ENCODE results near the gene ZNF454. TPM values are rescaled to one million over a fixed set of nuclear protein-coding genes. Genes with fewer than 3 reads are reported as not detected.

The ZNF454 gene
- polyA plus RNA-seq, 2 of the 4 experiments (the other 2 are of a cell fraction): not detected

DNA sequence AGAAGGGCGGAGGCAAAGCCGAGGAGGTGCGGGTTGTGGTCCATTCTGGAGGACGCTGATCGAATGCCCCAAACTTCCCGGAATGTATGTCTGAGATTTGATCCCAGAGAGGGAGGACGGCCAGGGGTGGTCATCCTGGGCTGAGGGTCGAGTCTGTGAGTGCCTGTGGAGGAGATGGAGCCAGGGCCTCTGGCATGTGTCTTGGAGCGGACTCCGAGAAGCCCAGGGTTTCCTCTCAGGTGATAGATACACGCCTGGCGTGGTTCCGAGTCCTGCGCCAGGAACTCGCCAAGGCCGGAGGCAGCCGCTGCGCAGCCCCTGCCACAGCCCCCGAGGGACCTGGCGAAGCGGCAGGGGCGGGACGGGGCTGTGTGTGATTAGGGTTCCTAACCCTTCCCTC is 363 bp downstream of the ZNF454 start:
- no peak for FAIRE-seq
- ChIA-PET CTCF (no interaction called here), POLR2A (no interaction called here)
- no peak for DNase-seq (ENCODE audit: low read depth in 1 of 2, low spot score in 1 of 2)
- 53% methylated on average over 20 of the region's 23 CpGs for WGBS (ENCODE audit: missing lambda C conversion rate)
- H3K4me1 ChIP-seq: no peaks in the 10 kb centered on the region
- no peak overlapping the region for H3K4me3 ChIP-seq
- no peak for ATAC-seq
- no peak overlapping the region for H3K4me2 ChIP-seq
- no peak overlapping the region for H3K27ac ChIP-seq
- no peak for TF ChIP-seq FOSL2 (IDR thresholded peaks at IDR 0.05)
- TF ChIP-seq FOSL2 (CRISPR knock-in tag; IDR thresholded peaks at IDR 0.05): no peak
- TF ChIP-seq SMC3 (IDR thresholded peaks at IDR 0.05): no peak
- TF ChIP-seq, protein P1, sequence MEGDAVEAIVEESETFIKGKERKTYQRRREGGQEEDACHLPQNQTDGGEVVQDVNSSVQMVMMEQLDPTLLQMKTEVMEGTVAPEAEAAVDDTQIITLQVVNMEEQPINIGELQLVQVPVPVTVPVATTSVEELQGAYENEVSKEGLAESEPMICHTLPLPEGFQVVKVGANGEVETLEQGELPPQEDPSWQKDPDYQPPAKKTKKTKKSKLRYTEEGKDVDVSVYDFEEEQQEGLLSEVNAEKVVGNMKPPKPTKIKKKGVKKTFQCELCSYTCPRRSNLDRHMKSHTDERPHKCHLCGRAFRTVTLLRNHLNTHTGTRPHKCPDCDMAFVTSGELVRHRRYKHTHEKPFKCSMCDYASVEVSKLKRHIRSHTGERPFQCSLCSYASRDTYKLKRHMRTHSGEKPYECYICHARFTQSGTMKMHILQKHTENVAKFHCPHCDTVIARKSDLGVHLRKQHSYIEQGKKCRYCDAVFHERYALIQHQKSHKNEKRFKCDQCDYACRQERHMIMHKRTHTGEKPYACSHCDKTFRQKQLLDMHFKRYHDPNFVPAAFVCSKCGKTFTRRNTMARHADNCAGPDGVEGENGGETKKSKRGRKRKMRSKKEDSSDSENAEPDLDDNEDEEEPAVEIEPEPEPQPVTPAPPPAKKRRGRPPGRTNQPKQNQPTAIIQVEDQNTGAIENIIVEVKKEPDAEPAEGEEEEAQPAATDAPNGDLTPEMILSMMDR (IDR thresholded peaks at IDR 0.05): no peak
- no peak for TF ChIP-seq CBX2 (IDR thresholded peaks at IDR 0.05; ENCODE audit: borderline replicate concordance, low read depth)
- peaks cover 44% of the 10 kb centered on the region for H3K9me3 ChIP-seq

DNA sequence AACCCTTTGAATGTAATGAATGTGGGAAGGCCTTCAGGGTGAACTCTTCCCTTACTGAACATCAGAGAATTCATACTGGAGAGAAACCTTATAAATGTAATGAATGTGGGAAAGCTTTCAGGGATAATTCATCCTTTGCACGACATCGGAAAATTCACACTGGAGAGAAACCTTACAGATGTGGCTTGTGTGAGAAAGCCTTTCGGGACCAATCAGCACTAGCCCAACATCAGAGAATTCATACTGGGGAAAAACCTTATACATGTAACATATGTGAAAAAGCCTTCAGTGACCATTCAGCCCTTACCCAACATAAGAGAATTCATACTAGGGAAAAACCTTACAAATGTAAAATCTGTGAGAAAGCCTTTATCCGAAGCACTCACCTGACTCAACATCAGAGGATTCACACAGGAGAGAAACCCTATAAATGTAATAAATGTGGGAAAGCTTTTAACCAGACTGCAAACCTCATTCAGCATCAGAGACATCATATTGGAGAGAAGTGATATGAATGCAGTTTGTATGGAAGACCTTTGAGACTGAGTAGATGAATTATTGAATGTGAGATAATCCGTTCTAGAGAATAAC is 24.6 kb downstream of the ZNF454 start:
- Histone ChIP-seq H3K4me1 (no peaks in the 10 kb centered on the region), H3K4me3 (no peak overlapping the region), H3K9me3 (peaks cover 53% of the 10 kb centered on the region), H3K4me2 (no peak overlapping the region), H3K27ac (no peak overlapping the region)
- POLR2A ChIA-PET: no interaction called here
- FAIRE-seq (no peak), DNase-seq (ENCODE audit: low read depth in 1 of 2, low spot score in 1 of 2) (no peak), ATAC-seq (no peak)
- CTCF ChIA-PET: no interaction called here
- TF ChIP-seq CBX8 (IDR thresholded peaks at IDR 0.05) (no peak), RARB (CRISPR knock-in tag; IDR thresholded peaks at IDR 0.05) (no peak), EHMT2 (IDR thresholded peaks at IDR 0.05; ENCODE audit: low read depth) (no peak), RFX5 (IDR thresholded peaks at IDR 0.05) (no peak), CHD2 (IDR thresholded peaks at IDR 0.05; ENCODE audit: low read length, partially characterized antibody) (no peak), HES2 (IDR thresholded peaks at IDR 0.05) (no peak), FOXS1 (CRISPR knock-in tag; IDR thresholded peaks at IDR 0.05) (no peak), ZFP36 (IDR thresholded peaks at IDR 0.05; ENCODE audit: borderline replicate concordance, partially characterized antibody) (no peak), MAX (IDR thresholded peaks at IDR 0.05) (no peak), ZNF302 (CRISPR knock-in tag; IDR thresholded peaks at IDR 0.05) (no peak), TP53 (CRISPR knock-in tag; IDR thresholded peaks at IDR 0.05) (no peak), CHD4 (IDR thresholded peaks at IDR 0.05; ENCODE audit: borderline replicate concordance) (no peak), HOXA7 (CRISPR knock-in tag; IDR thresholded peaks at IDR 0.05) (no peak), JUNB (IDR thresholded peaks at IDR 0.05) (no peak), USF2 (IDR thresholded peaks at IDR 0.05) (no peak)
- TF ChIP-seq, protein P2, sequence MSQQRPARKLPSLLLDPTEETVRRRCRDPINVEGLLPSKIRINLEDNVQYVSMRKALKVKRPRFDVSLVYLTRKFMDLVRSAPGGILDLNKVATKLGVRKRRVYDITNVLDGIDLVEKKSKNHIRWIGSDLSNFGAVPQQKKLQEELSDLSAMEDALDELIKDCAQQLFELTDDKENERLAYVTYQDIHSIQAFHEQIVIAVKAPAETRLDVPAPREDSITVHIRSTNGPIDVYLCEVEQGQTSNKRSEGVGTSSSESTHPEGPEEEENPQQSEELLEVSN (IDR thresholded peaks at IDR 0.05; ENCODE audit: borderline replicate concordance, low read depth): no peak
- TF ChIP-seq, protein P1 (IDR thresholded peaks at IDR 0.05): no peak
- 29% methylated on average over 5 of the region's 5 CpGs for WGBS (ENCODE audit: missing lambda C conversion rate)

Data from A549 (cell line).